ENCODE data around the gene ELANE.

DNA sequence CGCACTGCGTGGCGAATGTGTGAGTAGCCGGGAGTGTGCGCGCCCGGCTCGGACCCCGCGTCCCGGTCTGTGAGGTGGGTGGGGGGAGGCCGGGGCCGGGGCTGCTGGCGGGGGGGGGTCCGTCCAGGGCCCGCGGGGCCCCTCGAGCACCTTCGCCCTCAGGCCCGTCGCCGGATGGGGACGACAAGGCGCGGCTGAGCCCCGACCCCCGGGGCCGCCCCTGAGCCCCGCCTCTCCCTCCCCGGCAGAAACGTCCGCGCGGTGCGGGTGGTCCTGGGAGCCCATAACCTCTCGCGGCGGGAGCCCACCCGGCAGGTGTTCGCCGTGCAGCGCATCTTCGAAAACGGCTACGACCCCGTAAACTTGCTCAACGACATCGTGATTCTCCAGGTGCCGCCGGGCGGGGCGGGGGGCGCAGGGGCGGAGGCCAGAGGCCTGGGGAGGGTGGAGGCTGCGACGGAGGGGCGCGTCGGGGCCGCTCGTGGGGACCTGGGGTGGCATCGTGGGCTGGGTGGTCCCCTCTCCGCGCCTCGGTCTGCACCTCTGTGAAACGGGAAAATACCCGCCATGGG, 997 bp downstream of the ELANE start:
- TF ChIP-seq OSR1 (CRISPR knock-in tag; IDR thresholded peaks at IDR 0.05) (no peak), PPARA (CRISPR knock-in tag; IDR thresholded peaks at IDR 0.05; ENCODE audit: borderline replicate concordance) (no peak)

All from SK-N-SH treated with all-trans-retinoic acid at 6 μM for 48 hours (cell line).